Measurements from ENCODE around the gene ASB1. TPM values are rescaled to one million over a fixed set of nuclear protein-coding genes. Genes with fewer than 3 reads are reported as not detected.

Gene ASB1
- total RNA-seq, 2 experiments from 2014 or later: 14.3 to 19.6 TPM

DNA sequence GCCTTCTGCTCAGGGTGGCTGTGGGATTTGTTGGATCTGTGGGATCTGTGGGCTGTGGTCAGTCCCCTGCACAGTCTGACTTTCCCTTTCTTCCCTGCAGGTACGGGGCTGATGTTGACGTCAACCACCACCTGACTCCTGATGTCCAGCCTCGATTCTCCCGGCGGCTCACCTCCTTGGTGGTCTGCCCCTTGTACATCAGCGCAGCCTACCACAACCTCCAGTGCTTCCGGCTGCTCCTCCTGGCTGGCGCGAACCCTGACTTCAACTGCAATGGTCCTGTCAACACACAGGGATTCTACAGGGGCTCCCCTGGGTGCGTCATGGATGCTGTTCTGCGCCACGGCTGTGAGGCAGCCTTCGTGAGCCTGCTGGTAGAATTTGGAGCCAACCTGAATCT, 17.5 kb downstream of the ASB1 start:
- intact Hi-C loops (cut with DNase I, micrococcal nuclease): no loop called here
- H3K27me3 ChIP-seq (ENCODE audit: control insufficient read depth in 1 of 2, insufficient read depth in 2 of 2, low read length in 2 of 2): no peaks in the 10 kb centered on the region
- Mint-ChIP-seq H3K9me3 (no peaks in the 10 kb centered on the region), H3K27ac (no peak overlapping the region), H3K27me3 (no peaks in the 10 kb centered on the region), H3K36me3 (ENCODE audit: low read depth) (peaks cover 94% of the 10 kb centered on the region), H3K4me3 (no peak overlapping the region), H3K4me1 (ENCODE audit: low read depth) (peaks cover 31% of the 10 kb centered on the region)
- DNase-seq (no peak), ATAC-seq (ENCODE audit: poor library complexity) (no peak)
- H3K4me3 ChIP-seq (ENCODE audit: low read length): no peak overlapping the region
- ChIA-PET POLR2A (no interaction called here), CTCF (no interaction called here)
- H3K27ac ChIP-seq (ENCODE audit: low read depth in 1 of 2, low read length in 2 of 2): no peak overlapping the region
- H3K36me3 ChIP-seq (ENCODE audit: insufficient read depth, low read length): peaks cover 79% of the 10 kb centered on the region
- TF ChIP-seq, protein P1, sequence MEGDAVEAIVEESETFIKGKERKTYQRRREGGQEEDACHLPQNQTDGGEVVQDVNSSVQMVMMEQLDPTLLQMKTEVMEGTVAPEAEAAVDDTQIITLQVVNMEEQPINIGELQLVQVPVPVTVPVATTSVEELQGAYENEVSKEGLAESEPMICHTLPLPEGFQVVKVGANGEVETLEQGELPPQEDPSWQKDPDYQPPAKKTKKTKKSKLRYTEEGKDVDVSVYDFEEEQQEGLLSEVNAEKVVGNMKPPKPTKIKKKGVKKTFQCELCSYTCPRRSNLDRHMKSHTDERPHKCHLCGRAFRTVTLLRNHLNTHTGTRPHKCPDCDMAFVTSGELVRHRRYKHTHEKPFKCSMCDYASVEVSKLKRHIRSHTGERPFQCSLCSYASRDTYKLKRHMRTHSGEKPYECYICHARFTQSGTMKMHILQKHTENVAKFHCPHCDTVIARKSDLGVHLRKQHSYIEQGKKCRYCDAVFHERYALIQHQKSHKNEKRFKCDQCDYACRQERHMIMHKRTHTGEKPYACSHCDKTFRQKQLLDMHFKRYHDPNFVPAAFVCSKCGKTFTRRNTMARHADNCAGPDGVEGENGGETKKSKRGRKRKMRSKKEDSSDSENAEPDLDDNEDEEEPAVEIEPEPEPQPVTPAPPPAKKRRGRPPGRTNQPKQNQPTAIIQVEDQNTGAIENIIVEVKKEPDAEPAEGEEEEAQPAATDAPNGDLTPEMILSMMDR (IDR thresholded peaks at IDR 0.05): no peak
- H3K9me3 ChIP-seq (ENCODE audit: control insufficient read depth in 1 of 2, insufficient read depth in 1 of 2, low read length in 2 of 2): no peaks in the 10 kb centered on the region
- H3K4me1 ChIP-seq (ENCODE audit: insufficient read depth, low read length): peaks cover 16% of the 10 kb centered on the region

DNA sequence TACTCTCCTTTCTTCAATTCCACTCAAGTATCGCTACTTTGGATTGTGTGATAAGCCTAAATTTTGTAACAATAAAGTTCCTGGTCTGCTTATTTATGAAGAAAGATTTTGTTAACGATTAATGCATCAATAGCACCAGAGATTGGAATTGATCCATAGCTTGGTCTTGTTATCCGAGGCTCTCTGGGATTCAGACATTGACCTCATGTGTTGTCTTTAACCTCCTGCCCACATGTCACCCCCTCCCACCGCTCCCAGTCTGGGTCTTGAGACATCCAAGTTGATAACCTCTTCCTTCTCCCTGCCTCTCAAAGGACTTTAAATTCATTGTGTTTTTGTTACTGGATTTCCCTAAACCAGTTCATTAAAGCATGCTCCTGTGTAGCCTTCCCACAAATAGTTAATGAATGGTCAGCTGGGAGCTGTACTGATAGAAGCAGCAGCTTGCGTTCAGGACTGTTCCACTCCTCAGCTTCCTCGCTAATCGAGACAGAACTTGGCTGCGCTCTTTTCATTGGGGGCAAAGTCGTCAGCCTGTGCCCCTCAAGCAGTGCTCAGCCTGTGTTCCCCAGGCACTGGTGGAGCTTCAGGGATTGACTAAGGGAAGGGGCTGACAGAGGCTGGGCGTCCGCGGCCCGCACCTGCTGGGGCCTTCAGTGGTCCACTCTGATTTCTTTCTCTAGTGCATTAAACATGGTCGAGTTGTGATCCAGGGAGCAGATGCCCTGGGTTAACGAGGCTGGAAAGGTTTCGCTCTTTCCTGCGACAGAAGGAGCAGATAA, 18.9 kb downstream of the ASB1 start:
- CTCF ChIA-PET: no interaction called here
- no peak overlapping the region for H3K4me3 Mint-ChIP-seq
- TF ChIP-seq, protein P1 (IDR thresholded peaks at IDR 0.05): no peak
- Histone ChIP-seq H3K4me3 (ENCODE audit: low read length) (no peak overlapping the region), H3K4me1 (ENCODE audit: insufficient read depth, low read length) (peaks cover 7% of the 10 kb centered on the region), H3K27ac (ENCODE audit: low read depth in 1 of 2, low read length in 2 of 2) (no peak overlapping the region), H3K27me3 (ENCODE audit: control insufficient read depth in 1 of 2, insufficient read depth in 2 of 2, low read length in 2 of 2) (no peaks in the 10 kb centered on the region), H3K36me3 (ENCODE audit: insufficient read depth, low read length) (peaks cover 83% of the 10 kb centered on the region), H3K9me3 (ENCODE audit: control insufficient read depth in 1 of 2, insufficient read depth in 1 of 2, low read length in 2 of 2) (no peaks in the 10 kb centered on the region)
- H3K9me3 Mint-ChIP-seq: no peaks in the 10 kb centered on the region
- peaks cover 92% of the 10 kb centered on the region for H3K36me3 Mint-ChIP-seq (ENCODE audit: low read depth)
- H3K4me1 Mint-ChIP-seq (ENCODE audit: low read depth): peaks cover 17% of the 10 kb centered on the region
- POLR2A ChIA-PET: no interaction called here
- DNase-seq: no peak
- no peaks in the 10 kb centered on the region for H3K27me3 Mint-ChIP-seq
- no peak for ATAC-seq (ENCODE audit: poor library complexity)
- intact Hi-C loops (cut with DNase I, micrococcal nuclease): no loop called here
- peak overlapping the region; percentile 42 for H3K27ac Mint-ChIP-seq

DNA sequence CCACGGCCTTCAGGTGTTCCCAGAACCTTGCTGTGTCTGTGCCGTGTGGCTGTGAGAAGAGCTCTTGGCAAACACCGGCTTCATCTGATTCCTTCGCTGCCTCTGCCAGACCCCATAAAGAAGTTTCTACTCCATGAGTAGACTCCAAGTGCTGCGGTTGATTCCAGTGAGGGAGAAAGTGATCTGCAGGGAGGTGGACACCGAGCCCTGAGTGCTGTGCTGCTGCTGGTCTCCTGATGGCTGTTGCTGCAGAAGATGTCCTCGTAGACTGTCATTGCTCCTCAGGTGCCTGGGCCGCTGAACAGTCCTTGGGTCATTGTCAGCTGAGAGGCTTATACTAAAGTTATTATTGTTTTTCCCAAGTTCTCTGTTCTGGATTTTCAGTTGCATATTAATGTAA, 19.6 kb downstream of the ASB1 start:
- H3K36me3 Mint-ChIP-seq (ENCODE audit: low read depth): peaks cover 93% of the 10 kb centered on the region
- Histone ChIP-seq H3K9me3 (ENCODE audit: control insufficient read depth in 1 of 2, insufficient read depth in 1 of 2, low read length in 2 of 2) (no peaks in the 10 kb centered on the region), H3K4me3 (ENCODE audit: low read length) (no peak overlapping the region), H3K36me3 (ENCODE audit: insufficient read depth, low read length) (peaks cover 80% of the 10 kb centered on the region), H3K27ac (ENCODE audit: low read depth in 1 of 2, low read length in 2 of 2) (no peak overlapping the region), H3K4me1 (ENCODE audit: insufficient read depth, low read length) (peaks cover 3% of the 10 kb centered on the region), H3K27me3 (ENCODE audit: control insufficient read depth in 1 of 2, insufficient read depth in 2 of 2, low read length in 2 of 2) (no peaks in the 10 kb centered on the region)
- ATAC-seq (ENCODE audit: poor library complexity) (no peak), DNase-seq (no peak)
- ChIA-PET POLR2A (no interaction called here), CTCF (no interaction called here)
- no peak overlapping the region for H3K27ac Mint-ChIP-seq
- peaks cover 12% of the 10 kb centered on the region for H3K4me1 Mint-ChIP-seq (ENCODE audit: low read depth)
- no peaks in the 10 kb centered on the region for H3K9me3 Mint-ChIP-seq
- TF ChIP-seq, protein P1 (IDR thresholded peaks at IDR 0.05): no peak
- no peak overlapping the region for H3K4me3 Mint-ChIP-seq
- intact Hi-C loops (cut with DNase I, micrococcal nuclease): no loop called here
- H3K27me3 Mint-ChIP-seq: no peaks in the 10 kb centered on the region

All from CD4-positive, alpha-beta T cell (primary cell).